LNCAP (cell line): ENCODE results near the gene CTSF.

ENCODE experiments used
- TF ChIP-seq, protein P1 (sequence below): fragments of 450-650 bp; IDR thresholded peaks from 2 replicates; pipeline ENCODE4 v1.5.1; 2017; ENCODE audit warnings: mild to moderate bottlenecking

The CTSF gene

DNA sequence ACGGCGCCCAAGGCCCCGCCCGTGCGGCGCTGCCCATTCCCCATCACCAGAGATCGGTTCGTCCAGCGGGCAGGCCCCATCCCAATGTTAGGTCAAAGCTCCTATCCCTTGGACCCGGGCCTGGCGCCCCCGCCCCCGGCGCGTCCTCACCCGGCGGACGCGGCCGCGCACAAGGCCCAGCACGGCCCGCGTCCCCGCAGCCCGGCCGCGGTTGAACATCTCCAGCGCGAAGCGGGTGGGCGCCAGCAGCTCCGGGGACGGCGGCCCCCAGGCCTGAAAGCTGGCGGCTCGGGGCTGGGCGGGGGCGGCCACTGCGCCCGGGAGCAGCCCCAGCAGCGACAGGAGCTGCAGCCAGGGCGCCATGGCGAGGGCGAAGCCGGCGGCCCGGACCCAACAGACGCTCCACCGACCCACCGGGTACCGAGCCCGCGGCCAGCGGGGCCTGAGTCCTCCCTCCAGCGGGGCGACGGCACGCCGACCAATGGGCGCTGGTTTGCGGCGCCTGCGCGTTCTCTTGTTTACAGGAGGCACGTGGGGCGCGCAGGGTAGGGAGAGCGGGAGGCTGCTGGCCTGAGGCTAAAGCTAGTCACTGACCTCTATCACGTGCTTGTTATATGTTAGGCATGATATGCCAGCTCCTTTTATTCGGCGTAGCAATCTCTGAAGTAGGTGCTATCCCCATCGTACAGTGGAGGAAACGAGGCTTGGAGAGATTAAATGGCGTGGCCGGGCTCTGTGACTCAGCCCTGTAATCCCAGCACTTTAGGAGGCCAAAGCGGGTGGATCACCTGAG is at the start of gene CTSF:
TSS of gene CTSF (minus strand) at position 483 of the 793 bp plus-strand sequence. CDS start at position 363, 120 bp downstream.
- TF ChIP-seq, protein P1, sequence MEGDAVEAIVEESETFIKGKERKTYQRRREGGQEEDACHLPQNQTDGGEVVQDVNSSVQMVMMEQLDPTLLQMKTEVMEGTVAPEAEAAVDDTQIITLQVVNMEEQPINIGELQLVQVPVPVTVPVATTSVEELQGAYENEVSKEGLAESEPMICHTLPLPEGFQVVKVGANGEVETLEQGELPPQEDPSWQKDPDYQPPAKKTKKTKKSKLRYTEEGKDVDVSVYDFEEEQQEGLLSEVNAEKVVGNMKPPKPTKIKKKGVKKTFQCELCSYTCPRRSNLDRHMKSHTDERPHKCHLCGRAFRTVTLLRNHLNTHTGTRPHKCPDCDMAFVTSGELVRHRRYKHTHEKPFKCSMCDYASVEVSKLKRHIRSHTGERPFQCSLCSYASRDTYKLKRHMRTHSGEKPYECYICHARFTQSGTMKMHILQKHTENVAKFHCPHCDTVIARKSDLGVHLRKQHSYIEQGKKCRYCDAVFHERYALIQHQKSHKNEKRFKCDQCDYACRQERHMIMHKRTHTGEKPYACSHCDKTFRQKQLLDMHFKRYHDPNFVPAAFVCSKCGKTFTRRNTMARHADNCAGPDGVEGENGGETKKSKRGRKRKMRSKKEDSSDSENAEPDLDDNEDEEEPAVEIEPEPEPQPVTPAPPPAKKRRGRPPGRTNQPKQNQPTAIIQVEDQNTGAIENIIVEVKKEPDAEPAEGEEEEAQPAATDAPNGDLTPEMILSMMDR, result no peak

GRCh38 chr11:66617155-66617834 is 48.9 kb upstream of the CTSF start:
- TF ChIP-seq, protein P1, result no peak

DNA sequence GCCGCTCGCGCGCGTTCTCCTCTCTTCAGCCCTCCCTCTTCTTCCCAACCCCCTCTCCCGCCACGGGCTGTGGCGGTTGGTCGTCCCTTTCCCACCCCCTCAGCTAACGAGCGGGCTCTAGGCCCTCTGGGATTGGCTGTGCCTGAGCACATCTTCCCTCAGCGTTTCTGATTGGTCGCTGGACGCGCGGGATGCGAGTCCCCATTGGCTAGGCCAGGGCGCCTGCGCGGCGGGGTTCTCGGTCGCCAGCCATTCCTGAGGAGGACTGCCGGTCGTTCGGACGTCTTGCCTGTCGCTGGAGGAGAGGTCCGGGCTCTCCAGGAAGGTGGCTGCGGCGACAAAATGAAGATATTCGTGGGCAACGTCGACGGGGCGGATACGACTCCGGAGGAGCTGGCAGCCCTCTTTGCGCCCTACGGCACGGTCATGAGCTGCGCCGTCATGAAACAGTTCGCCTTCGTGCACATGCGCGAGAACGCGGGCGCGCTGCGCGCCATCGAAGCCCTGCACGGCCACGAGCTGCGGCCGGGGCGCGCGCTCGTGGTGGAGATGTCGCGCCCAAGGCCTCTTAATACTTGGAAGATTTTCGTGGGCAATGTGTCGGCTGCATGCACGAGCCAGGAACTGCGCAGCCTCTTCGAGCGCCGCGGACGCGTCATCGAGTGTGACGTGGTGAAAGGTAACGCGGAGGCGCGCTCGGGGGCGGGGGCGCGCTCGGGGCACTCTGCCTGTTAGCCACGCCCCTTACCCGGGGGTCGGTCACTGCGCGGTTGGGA is 48.2 kb upstream of the CTSF start, which contains the start of gene RBM14:
TSS of gene RBM14 (plus strand) at position 252 of the 776 bp plus-strand sequence. CDS start at position 343, 91 bp downstream.
- TF ChIP-seq, protein P1, result no peak

DNA sequence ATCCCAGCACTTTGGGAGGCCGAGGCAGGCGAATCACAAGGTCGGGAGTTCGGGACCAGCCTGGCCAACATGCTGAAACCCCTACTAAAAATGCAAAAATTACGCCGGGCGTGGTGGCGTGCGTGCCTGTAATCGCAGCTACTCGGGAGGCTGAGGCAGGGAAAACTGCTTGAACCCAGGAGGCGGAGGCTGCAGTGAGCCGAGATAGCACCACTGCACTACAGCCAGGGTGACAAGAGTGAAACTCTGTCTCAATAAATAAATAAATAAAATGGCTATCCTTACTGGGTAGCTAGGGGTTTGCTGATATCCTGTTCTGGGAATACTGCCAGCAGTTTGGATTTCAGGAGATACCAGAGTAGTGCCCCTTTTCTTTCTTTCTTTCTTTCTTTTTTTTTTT is 45.7 kb upstream of the CTSF start:
- TF ChIP-seq, protein P1, result no peak

DNA sequence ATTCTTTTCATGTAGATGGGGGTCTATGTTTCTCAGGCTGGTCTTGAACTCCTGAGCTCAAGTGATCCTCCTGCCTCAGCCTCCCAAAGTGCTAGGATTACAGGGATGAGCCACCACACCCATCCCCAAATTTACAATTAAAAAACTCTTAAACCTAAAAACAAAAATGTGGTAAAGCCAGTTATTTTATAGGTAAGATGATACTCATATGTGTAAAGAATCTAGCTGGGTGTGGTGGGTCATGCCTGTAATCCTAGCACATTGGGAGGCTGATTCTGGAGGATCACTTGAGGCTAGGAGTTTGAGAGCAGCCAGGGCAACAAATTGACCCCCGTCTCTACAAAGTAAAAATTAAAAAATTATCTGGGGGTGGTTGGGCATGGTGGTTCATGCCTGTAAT is 44.1 kb upstream of the CTSF start:
- TF ChIP-seq, protein P1, result no peak

GRCh38 chr11:66609721-66610617 is 41.6 kb upstream of the CTSF start:
- TF ChIP-seq, protein P1, result no peak
